IMR-90 (cell line): ENCODE measurements around the gene GRB14.

Source experiments
- CEBPB ChIP-seq: IDR thresholded peaks from 2 replicates; pipeline ENCODE4 v1.6.1; 2012; ENCODE audit warnings: low read depth, low read length, improper control_type of control experiment
- CHD1 ChIP-seq: IDR thresholded peaks from 2 replicates; pipeline ENCODE4 v1.6.1; 2012; ENCODE audit warnings: low read depth, low read length, improper control_type of control experiment
- CTCF ChIP-seq: conservative IDR thresholded peaks from 2 replicates; pipeline ENCODE4 v1.5.1; 2012; ENCODE audit warnings: mild to moderate bottlenecking, low read depth, low read length, improper control_type of control experiment
- MAFK ChIP-seq: IDR thresholded peaks from 2 replicates; pipeline ENCODE4 v1.6.1; 2012; ENCODE audit warnings: low read depth, low read length, improper control_type of control experiment
- MAZ ChIP-seq: IDR thresholded peaks from 2 replicates; pipeline ENCODE4 v1.6.1; 2012; ENCODE audit warnings: low read depth, mild to moderate bottlenecking, low read length, improper control_type of control experiment, moderate library complexity, borderline replicate concordance
- MXI1 ChIP-seq: IDR thresholded peaks from 2 replicates; pipeline ENCODE4 v1.6.1; 2012; ENCODE audit warnings: low read depth, mild to moderate bottlenecking, low read length, moderate library complexity, borderline replicate concordance
- NFE2L2 ChIP-seq: fragments of 150-350 bp; IDR thresholded peaks from 2 replicates; pipeline ENCODE4 v1.6.1; 2016; ENCODE audit warnings: low read depth, mild to moderate bottlenecking, low read length
- POLR2A ChIP-seq: IDR thresholded peaks from 2 replicates; pipeline ENCODE4 v1.6.1; 2012; ENCODE audit warnings: mild to moderate bottlenecking, low read depth, low read length
- RAD21 ChIP-seq: IDR thresholded peaks from 2 replicates; pipeline ENCODE4 v1.6.1; 2012; ENCODE audit warnings: low read length, improper control_type of control experiment
- RCOR1 ChIP-seq: IDR thresholded peaks from 2 replicates; pipeline ENCODE4 v1.6.1; 2012; ENCODE audit warnings: mild to moderate bottlenecking, low read length, improper control_type of control experiment; ENCODE audit not compliant: insufficient replicate concordance
- RFX5 ChIP-seq: IDR thresholded peaks from 2 replicates; pipeline ENCODE4 v1.8.0; 2012; ENCODE audit warnings: low read depth, mild to moderate bottlenecking, low read length, moderate library complexity
- SMC3 ChIP-seq: fragments of 150-350 bp; IDR thresholded peaks from 2 replicates; pipeline ENCODE4 v1.6.1; 2016; ENCODE audit warnings: low read depth, mild to moderate bottlenecking, antibody characterized with exemption, low read length, moderate library complexity
- USF2 ChIP-seq: fragments of 150-350 bp; IDR thresholded peaks from 2 replicates; pipeline ENCODE4 v1.6.1; 2017; ENCODE audit warnings: mild to moderate bottlenecking, antibody characterized with exemption, low read length, low read depth

GRCh38 chr2:164600763-164601162 lies 20.5 kb downstream of the GRB14 start:
- TF ChIP-seq POLR2A (no peak), USF2 (no peak), CTCF (no peak), RAD21 (no peak), CEBPB (no peak), RFX5 (no peak), SMC3 (no peak), NFE2L2 (no peak), MAZ (no peak), MXI1 (no peak), RCOR1 (no peak), CHD1 (no peak), MAFK (no peak)
